Erythroblast (primary cell): ENCODE measurements around the gene PPCDC.

ENCODE experiments used
- GATA1 ChIP-seq: IDR thresholded peaks from 2 replicates; pipeline ENCODE4 v1.6.1; 2011; ENCODE audit warnings: low read depth, mild to moderate bottlenecking, control low read depth, low read length, moderate library complexity
- POLR2A ChIP-seq: IDR thresholded peaks from 2 replicates; pipeline ENCODE4 v1.6.1; 2011; ENCODE audit warnings: mild to moderate bottlenecking, low read length

GRCh38 chr15:75029378-75030022 lies 6.1 kb downstream of the PPCDC start:
- TF ChIP-seq POLR2A (no peak), GATA1 (peak; percentile 22)
